Ecto neural progenitor cell (in vitro differentiated cells): ENCODE results near the gene ARF4.
"Not testable (repeated sequence)": the region's sequence is repeated elsewhere in the genome, so short reads cannot be mapped to it uniquely, and the experiment has no call there.

Experiments used
- DNase-seq: peaks from one replicate; pipeline ENCODE4 v3.0.0-alpha.2; 2018; ENCODE audit warnings: low spot score

The ARF4 gene

DNA sequence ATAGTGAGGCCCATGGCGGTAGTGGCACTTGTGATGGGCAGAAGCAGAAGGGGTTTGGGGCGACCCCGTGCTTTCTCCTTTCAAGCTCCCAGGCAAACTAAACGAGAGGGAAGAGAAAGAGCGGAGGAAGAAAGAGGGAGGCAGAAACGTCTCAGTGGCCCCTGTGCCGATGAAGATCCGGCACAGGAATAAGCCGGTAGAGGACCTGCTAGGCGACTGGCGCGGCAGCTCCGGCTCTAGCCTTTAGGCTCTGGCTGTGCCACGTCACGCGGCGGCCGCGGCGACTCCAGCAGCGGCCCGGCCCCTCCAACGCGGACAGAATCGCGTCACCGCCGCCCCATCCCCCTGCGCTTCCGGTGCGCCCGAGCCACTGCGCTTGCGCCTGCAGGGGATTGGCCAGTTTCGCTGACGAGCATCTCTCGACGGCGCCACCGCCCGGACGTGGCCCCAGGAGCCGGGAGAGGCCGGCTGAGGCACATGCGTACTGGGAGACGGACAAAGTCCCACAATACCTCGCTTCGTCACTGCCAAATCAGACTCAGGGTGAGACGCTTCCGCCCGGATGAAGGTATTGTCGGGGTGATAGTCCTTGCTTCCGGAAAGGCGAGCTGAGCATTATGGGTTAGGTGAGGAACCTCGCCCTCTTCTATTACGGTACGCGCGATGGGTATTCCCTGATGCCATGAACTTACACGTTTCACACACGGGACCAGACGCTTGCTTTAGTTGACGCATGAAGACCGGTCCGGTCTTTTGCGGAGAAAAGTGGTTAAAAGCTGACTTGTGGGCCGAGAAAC lies at the start of gene ARF4:
ARF4 (minus strand) TSS at position 218 of the 797 bp plus-strand sequence; CDS start at position 14, 204 bp downstream.
- DNase-seq: peak; percentile 100

DNA sequence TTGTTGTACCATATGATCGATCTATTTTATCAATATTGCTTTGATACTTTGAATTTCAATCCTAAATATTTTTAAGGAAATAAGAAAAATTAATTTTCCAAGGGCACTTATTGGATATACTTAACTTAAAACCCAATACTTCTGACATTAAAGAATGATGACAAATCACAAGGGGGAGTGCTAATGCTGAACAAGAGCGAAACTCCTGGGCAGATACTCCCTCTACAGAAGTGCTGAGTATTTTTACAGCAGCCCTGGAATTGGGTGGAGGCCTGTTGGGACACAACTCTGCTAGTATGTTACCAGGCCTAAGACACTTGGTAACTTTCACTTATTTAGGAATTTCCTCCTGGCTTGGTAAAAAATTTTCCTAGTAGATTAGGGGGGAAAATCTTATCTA lies 49.6 kb upstream of the ARF4 start:
- no peak for DNase-seq

DNA sequence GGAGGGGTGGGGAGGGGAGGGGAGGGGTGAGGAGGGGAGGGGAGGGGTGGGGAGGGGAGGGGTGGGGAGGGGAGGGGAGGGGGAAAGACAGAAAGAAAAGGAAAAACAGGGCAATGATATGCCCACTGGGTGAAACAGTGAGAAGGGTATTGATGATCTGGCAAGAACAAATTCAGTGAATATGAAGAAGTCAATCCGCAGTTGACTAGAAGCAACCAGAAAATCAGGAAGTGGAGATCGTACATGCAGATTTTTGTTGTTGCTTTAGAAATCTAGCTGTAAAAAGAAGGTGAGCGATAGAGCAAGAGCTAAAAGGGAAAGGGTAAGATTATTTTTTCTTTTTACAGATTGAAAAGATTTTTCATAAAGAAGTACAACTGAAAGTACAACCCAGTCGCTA lies 47.6 kb upstream of the ARF4 start:
- DNase-seq: no peak

DNA sequence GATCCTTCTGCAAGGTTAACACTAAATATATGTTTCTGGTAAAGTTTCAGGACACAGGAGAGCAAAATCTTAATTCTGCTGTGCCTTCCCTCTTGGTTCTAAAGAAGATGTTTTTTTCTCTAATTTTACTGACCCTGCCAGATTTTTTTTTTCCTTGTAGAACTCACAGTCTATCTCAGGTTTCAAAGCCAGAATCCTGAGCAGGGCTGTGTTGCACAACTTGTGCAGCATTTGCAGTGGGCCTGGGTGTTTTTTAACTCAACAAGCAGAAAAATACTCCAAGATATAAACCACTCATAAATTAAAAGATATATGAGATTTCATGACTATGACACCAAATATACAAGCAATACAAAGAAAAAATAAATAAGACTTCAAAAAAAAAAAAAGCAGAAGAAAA lies 40.2 kb upstream of the ARF4 start:
- no peak for DNase-seq

DNA sequence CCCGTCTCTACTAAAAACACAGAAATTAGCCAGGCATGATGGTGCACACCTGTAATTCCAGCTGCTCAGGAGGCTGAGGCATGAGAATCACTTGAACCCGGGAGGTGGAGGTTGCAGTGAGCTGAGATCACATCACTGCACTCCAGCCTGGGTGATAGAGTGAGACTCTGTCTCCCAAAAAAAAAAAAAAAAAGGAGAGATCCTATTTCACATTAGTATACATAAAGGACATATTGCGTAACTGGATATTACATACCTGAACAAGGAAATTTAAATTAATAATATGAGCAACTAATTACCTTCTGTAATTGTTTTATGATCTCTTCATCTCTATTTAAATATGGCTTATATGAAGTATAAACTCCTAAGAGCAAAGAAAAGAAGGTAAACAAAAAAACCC lies 37.1 kb upstream of the ARF4 start:
- not testable (repeated sequence) for DNase-seq

DNA sequence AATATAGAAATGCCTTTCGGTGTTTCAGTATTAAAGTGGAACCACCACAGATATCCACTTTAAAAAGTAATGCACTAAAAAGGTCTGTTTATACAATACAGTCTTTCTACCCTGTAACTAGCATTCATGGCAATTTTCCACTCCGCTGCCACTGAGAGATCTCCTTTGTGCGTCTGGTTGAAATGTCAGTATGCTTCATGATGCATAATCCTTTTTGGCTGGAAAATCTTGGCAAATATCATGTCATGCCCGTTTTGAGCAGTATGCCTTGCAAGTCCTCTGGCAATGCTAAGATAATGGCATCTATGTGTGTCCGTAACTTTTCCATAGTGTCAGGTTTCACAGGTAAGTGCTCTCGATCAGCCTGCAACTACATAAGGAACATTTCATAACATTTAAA lies 30.8 kb upstream of the ARF4 start:
- no peak for DNase-seq

DNA sequence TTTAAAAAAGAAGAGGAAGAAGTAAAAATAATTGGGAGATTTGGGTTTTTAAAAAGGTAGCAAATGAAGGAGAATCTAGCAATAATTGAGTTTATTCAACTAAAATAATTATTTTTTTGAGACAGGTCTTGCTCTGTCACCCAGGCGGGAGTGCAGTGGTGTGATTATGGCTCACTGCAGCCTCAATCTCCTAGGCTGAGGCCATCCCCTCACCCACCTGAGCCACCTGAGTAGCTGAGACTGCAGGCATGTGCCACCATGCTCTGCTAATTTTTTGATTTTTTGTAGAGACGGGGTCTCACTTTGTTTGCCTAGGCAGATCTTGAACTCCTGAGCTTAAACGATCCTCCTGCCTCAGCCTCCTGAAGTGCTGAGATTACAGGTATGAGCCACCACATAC lies 27.7 kb upstream of the ARF4 start:
- DNase-seq: no peak

DNA sequence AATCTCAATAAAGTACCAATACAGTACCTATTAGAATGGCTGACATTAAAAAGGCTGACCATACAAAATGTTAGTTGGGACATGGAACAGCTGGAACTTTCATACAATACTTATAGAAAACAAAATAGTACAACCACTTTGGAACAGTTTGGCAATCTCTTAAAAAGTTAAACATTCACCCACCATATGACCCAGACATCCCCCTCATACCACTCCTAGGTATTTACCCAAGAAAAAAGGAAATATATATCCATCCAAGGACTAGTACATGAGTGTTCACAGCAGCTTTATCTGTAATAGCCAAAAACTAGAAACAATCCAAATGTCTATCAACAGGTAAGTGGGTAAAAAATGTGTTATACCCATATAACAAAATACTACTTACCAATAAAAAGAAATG lies 25.2 kb upstream of the ARF4 start:
- no peak for DNase-seq

DNA sequence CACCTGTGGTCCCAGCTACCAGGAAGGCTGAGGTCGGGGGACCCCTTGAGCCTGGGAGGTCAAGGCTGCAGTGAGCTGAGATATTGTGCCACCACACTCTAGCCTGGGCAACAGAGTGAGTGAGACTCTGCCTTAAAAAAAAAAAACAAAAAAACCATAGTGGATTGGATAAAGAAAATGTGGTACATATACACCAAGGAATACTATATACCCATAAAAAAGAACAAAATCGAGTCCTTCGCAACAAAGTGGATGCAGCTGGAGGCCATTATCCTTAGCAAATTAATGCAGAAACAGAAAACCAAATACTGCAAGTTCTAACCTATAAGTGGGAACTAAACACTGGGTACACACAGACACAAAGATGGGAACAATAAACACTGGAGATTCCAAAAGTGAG lies 20.6 kb upstream of the ARF4 start:
- DNase-seq: no peak

DNA sequence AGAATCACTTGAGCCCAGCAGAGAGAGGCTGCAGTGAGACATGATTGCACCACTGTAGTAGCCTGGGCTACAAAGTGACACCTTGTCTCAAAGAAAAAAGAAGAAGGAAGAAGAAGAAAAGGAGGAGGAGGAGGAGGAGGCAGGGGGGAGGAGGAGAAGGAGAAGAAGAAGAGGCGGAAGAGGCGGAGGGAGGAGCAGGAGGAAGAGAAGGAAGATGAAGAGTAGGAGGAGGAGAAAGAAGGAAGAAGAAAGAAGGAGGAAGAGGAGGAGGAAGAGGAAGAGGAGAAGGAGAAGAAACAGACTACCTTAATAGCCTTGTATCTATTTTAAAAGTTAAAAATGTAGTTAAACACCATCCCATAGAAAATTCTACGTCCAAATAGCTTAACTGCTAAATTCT lies 19.1 kb upstream of the ARF4 start:
- DNase-seq: no peak

DNA sequence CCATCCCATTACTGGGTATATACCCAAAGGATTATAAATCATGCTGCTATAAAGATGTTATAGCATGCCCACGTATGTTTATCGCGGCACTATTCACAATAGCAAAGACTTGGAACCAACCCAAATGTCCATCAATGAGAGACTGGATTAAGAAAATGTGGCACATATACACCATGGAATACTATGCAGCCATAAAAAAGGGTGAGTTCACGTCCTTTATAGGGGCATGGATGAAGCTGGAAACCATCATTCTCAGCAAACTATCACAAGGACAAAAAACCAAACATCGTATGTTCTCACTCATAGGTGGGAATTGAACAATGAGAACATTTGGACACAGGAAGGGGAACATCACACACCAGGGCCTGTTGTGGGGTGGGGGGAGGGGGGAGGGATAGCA lies 14.7 kb upstream of the ARF4 start:
- not testable (repeated sequence) for DNase-seq

DNA sequence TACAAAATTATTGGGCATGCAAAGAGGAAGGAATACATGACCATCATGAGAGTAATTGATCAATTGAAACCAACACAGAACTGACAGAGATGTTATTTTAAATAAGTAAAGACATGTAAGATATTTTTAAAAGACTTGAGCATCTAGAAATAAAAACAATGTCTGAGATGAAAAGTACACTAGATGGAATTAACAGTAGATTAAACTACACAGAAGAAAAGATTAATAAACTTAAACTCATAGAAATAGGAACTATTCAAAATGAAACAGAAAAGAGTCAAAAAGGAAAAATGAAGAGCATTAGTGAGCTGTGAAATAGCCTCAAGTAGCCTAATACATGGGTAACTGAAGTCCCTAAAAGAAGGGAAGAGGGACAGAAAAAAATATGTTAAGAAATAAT lies 8.5 kb upstream of the ARF4 start:
- DNase-seq: no peak

DNA sequence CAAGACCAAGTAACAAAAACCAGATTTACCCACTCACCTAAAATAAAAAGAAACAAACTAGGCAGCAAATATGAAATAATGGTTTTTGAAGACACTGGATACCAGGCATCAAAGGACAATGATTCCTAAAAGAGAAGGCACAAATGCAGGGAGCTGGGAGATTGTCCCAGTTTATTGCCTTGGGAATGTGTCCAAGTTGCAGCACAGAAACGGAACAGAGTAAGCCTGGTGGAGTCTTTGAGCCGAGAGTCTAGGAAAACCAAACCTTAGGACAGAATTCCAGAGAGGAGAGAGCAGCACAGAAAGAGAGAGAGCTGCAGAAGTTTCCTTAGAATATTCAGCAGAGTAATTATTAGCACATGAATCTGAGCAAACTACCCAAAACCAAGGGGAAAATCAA lies 7.8 kb upstream of the ARF4 start:
- no peak for DNase-seq

DNA sequence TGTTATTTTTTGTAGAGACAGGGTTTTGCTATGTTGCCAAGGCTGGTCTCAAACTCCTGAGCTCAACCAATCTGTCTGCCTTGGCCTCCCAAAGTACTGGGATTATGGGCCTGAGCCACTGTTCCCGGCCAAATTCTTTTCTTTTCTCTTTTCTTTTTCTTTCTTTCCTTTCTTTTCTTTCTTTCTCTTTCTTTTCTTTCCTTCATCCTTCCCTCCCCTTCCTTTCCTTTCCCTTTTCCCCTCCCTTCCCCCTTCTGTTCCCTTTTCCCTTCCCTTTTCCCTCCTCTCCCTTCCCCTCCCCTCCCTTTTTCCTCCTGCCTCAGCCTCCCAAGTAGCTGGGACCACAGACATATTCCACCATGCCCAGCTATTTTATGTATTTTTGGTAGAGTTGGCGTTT lies 3.1 kb upstream of the ARF4 start:
- no peak for DNase-seq

DNA sequence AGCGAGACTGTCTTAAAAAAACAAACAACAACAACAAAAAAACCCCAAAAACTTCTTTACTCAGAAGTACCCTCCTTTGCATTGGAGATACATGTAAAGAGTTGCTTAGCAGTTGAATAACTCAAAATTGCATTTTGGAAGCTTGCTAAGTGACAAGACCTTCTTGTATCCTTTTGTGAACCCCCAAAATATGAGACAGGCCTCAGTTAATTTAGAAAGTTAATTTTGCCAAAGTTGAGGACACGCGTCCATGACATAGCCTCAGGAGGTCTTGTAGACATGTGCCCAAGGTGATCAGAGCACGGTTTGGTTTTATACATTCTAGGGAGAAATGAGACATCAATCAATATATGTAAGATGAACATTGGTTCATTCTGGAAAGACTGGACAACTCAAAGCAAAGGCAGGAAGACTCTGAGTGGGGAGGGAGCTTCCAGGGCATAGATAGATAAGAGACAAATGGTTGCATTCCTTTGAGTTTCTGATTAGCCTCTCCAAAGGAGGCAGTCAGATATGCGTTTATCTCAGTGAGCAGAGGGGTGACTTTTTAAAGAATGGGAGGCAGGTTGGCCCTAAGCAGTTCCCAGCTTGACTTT lies 1.7 kb upstream of the ARF4 start:
- DNase-seq: no peak

DNA sequence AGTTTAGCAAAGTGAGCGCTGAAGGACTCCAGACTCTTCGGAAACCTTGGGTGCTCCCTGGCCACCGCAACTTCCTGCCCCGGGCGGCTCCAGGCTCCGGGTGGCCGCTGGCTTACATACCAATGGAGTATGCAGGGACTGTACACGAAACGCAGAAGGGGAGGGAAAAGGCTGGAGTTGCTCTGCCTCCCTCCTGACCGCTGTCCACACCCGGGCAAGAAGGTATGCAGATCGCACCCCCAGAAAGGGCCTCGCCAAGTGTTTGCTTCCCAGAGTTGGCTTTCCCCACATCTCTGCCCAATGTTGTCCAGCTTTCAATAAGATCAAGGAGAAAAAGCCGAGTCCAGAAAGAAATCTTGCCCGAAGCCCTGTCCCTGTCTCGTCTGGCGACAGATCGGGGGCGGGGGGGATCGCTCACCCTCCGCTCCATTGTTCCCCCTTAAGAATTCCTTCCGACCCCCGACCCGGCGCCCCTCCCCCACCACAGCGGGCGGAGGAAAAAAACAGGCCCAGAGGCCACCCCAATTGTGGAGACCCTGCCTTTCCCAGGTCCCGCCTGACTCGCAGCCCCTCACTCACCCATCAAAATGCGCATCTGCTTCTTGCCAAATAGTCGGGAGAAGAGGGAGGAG lies 533 bp downstream of the ARF4 start:
- DNase-seq: peak; percentile 80

DNA sequence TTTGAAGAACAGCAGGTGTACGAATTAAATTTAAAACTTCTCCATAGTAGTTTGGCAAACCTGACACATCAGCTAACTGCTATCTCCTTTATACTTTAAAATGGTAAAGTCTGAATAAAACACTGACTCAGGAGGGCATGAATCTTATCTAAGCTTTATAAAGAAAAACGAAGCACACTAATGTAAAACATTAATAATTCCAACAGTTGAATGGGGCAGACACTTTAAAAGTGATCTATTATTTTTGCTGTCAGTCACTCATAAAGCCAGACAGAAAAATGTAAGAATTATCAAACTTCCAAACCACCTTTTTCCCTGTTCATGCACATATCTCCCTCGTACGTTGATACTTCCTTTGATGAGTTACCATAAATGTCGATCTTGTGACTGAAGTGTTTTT lies 2.6 kb downstream of the ARF4 start:
- DNase-seq: no peak

DNA sequence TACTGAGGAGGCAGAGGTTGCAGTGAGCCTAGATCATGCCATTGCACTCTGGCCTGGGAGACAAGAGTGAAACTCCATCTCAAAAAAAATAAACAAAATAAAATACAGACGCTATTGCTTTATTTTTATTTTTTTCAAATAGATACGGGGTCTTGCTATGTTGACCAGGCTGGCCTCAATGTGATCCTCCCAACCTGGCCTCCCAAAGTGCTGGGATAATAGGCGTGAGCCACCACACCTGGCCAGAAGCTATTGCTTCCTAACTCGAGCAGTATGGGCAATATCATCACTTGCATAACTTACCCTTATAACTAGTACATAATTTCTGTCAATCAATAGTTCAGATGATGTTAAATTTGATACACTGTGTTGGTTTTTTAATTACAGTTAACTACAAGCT lies 3.0 kb downstream of the ARF4 start:
- no peak for DNase-seq

DNA sequence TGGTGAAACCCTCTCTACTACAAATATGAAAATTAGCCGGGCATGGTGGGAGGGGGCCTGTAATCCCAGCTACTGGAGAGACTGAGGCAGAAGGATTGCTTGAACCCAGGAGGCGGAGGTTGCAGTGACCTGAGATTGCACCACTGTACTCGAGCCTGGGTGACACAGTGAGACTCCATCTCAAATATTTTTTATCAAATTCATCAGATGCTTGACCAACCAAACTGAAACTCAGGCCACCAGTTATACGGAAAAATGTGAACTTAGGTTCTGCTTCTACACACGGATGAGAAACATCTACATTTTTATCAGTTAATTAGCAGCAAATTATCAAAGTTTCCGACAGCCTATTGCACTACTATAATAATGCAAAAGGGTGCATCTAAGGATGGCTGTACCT lies 4.8 kb downstream of the ARF4 start:
- no peak for DNase-seq

DNA sequence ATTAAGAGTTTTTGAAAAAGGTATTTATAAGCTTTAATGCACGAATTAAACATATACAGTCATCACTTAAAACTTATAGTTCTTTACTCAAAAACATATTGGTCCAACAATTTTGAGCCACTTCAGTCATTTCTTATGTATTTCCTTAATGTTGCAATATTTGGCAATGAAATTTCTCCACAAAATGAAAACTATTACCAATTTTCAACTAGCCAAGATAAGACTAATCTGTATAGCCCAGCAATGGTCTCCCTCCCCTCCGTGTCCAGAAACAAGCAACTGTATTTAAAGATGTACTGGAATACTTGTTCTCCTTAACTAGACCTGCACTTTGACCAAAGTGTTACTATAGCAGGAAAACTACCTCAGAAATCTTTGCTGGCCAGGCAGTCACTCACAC lies 9.2 kb downstream of the ARF4 start:
- no peak for DNase-seq

DNA sequence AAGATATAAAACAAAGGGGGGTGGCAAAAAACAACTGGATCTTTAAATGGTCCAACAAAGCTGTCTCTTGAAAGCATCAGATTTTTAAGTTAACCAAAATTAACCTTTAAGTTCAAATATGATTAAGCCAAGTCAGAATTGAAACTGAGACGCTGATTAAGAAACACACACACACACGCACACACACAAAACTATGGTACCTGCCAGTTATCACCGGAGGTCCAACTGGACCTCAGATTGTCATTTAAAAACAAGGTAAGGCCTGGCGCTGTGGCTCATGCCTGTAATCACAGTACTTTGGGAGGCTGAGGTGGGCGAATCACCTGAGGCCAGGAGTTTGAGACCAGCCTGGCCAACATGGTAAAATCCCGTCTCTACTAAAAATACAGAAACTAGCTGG lies 10.4 kb downstream of the ARF4 start:
- no peak for DNase-seq

DNA sequence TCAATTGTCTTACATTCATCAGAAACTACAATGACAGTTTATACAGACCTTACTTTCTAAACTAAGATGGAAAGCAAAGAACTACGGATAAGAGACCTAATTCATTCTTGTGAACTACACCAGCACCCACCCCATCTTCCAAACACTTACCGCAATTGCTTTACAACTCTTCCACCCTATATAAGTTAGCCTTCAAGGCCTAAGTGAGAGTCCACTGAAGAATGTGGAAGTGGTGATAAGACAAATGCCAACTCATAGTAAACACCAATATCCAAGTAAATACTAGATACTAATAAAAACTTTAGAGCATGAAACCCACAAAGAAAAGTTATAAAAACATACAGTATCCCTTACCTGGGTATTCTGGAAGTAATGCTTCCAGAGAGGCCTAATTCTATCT lies 13.6 kb downstream of the ARF4 start:
- no peak for DNase-seq

DNA sequence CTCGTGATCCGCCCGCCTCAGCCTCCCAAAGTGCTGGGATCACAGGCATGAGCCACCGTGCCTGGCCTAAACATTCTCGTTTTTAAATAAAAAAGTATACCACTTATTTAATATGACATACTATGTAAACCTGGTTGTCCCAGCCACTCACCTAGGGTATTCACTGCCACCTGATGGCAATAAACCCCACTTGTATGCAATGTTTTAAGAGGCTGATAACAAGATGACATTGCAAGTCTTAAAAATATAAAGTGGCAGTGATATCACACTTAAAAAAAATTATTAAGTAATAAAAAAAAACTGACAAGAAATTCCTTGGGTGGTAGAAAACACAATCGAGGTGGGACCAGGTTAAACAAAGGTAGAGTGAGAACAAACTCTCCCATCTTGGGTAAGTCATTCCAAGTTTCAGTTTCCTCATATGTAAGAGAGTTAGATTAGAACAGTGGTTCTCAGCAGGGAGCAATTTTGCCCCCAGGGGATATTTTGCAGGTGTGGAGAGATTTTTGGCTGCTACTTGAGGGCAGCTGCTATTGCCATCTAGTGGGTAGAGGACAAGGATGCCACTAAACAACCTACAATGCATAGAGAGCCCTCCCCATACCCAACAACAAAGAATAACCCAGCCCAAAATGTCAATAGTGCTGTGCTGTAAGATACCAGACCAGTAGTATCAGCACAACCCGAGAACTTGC lies 14.5 kb downstream of the ARF4 start:
- no peak for DNase-seq
